Endothelial cell of umbilical vein (primary cell): Measurements from ENCODE around the gene EPN1. TPM values are rescaled to one million over a fixed set of nuclear protein-coding genes. Genes with fewer than 3 reads are reported as not detected.

Source experiments
- BruUV-seq: library from RNA; stranded (reverse); fragments of 400-500 nt; replicated peaks from 2 replicates; lab custom pipeline; 2021; lab: Mats Ljungman, UMichigan
- CTCF ChIA-PET: fragments of 300-600, 350-600 bp; sonication (Branson Sonifier 250); formaldehyde crosslinking; loops from one replicate; lab custom pipeline; 2021; ENCODE audit warnings: antibody characterized with exemption, inconsistent platforms; lab: Charles Lee
- POLR2A ChIA-PET: fragments of 300-600, 350-600 bp; sonication (Branson Sonifier 250); formaldehyde crosslinking; loops from one replicate; lab custom pipeline; 2021; ENCODE audit warnings: antibody characterized with exemption, inconsistent platforms; lab: Charles Lee
- DNase-seq: peaks from one replicate; pipeline ENCODE4 v3.0.0-alpha.2; 2011; ENCODE audit warnings: low read depth, low spot score
- FAIRE-seq: peaks from 2 replicates; lab custom pipeline; 2011; peaks lifted over from hg19 to GRCh38; lab: Jason Lieb, UNC
- H2AFZ ChIP-seq: 2 replicates; pipeline ENCODE4 v1.6.0; 2012; ENCODE audit warnings: low read depth, low read length, control low read depth, inconsistent platforms
- H3K27ac ChIP-seq: 2 replicates; pipeline ENCODE4 v1.5.1; 2011; ENCODE audit warnings: low read depth, mild to moderate bottlenecking, control low read depth, low read length, moderate library complexity; ENCODE audit not compliant: insufficient read depth
- H3K27me3 ChIP-seq, 2 experiments: 2 replicates each; pipeline versions ENCODE4 v1.6.0 to v1.6.1; 2011; ENCODE audit warnings: low read length in 2 of 2, mixed read lengths in 1 of 2; ENCODE audit not compliant: control insufficient read depth in 2 of 2, insufficient read depth in 2 of 2
- H3K36me3 ChIP-seq, 2 experiments: 2 replicates in 1 of 2; 3 replicates in 1 of 2; pipeline ENCODE4 v1.5.1; 2011; ENCODE audit warnings: low read length in 2 of 2, mild to moderate bottlenecking in 1 of 2, moderate library complexity in 1 of 2; ENCODE audit not compliant: control insufficient read depth in 2 of 2, insufficient read depth in 2 of 2; ENCODE audit errors: extremely low read depth in 1 of 2
- H3K4me1 ChIP-seq: 3 replicates; pipeline ENCODE4 v1.5.1; 2011; ENCODE audit warnings: mild to moderate bottlenecking, low read length; ENCODE audit not compliant: control insufficient read depth, insufficient read depth; ENCODE audit errors: extremely low read depth
- H3K4me2 ChIP-seq: 2 replicates; pipeline ENCODE4 v1.6.1; 2011; ENCODE audit warnings: low read length, control low read depth, mixed read lengths; ENCODE audit not compliant: insufficient read depth
- H3K4me3 ChIP-seq, 3 experiments: fragments of 200-600 bp in 1 of 3; sonication (generic), shearing (Covaris generic) in 1 of 3; replicated peaks in 1 of 3; 2 replicates each; pipeline ENCODE4 v1.5.1; 2011 to 2016; ENCODE audit warnings: control low read depth in 3 of 3, low read length in 3 of 3, mild to moderate bottlenecking in 2 of 3, inconsistent platforms in 1 of 3, low read depth in 1 of 3, moderate library complexity in 1 of 3; ENCODE audit not compliant: insufficient read depth in 1 of 3
- H3K79me2 ChIP-seq: 2 replicates; pipeline ENCODE4 v1.6.0; 2012; ENCODE audit warnings: low read length, inconsistent platforms; ENCODE audit not compliant: control insufficient read depth, insufficient read depth
- H3K9ac ChIP-seq: replicated peaks from 2 replicates; pipeline ENCODE3; 2011; ENCODE audit warnings: low read length, control low read depth; ENCODE audit not compliant: insufficient read depth; ENCODE audit errors: extremely low read depth
- H3K9me1 ChIP-seq: replicated peaks from 3 replicates; pipeline ENCODE4 v1.6.0; 2011; ENCODE audit warnings: mild to moderate bottlenecking, low read length; ENCODE audit not compliant: control insufficient read depth, insufficient read depth; ENCODE audit errors: extremely low read depth
- H3K9me3 ChIP-seq: replicated peaks from 2 replicates; pipeline ENCODE4 v1.5.1; 2012; ENCODE audit warnings: low read length, inconsistent platforms; ENCODE audit not compliant: control insufficient read depth, insufficient read depth
- H4K20me1 ChIP-seq: replicated peaks from 2 replicates; pipeline ENCODE3; 2011; ENCODE audit warnings: mild to moderate bottlenecking, low read length; ENCODE audit not compliant: control insufficient read depth, insufficient read depth; ENCODE audit errors: extremely low read depth
- CTCF ChIP-seq, 2 donors: IDR thresholded peaks; 1 replicate in 1 of 2; 2 replicates in 1 of 2; pipeline ENCODE4 v1.5.1; 2011; ENCODE audit warnings: low read length in 2 of 2, mild to moderate bottlenecking in 2 of 2, moderate library complexity in 2 of 2, control low read depth in 1 of 2, inconsistent platforms in 1 of 2, low read depth in 1 of 2; ENCODE audit not compliant: insufficient read depth in 1 of 2; ENCODE audit errors: extremely low read depth in 1 of 2
- EZH2 ChIP-seq: IDR thresholded peaks from 2 replicates; pipeline ENCODE4 v1.6.1; 2012; ENCODE audit warnings: borderline replicate concordance, low read depth, mild to moderate bottlenecking, moderate library complexity, low read length, inconsistent platforms; ENCODE audit not compliant: severe bottlenecking
- FOS ChIP-seq: IDR thresholded peaks from 2 replicates; pipeline ENCODE4 v1.6.1; 2011; ENCODE audit warnings: mild to moderate bottlenecking, low read length, moderate library complexity, borderline replicate concordance; ENCODE audit not compliant: insufficient read depth
- GATA2 ChIP-seq: IDR thresholded peaks from 2 replicates; pipeline ENCODE4 v1.7.0; 2011; ENCODE audit warnings: low read depth, mild to moderate bottlenecking, moderate library complexity, mixed read lengths, low read length; ENCODE audit not compliant: insufficient read length, insufficient read depth
- JUN ChIP-seq: IDR thresholded peaks from 2 replicates; pipeline ENCODE4 v1.6.1; 2011; ENCODE audit warnings: borderline replicate concordance, low read depth; ENCODE audit not compliant: insufficient read length, insufficient read depth
- MAX ChIP-seq: IDR thresholded peaks from 2 replicates; pipeline ENCODE4 v1.6.1; 2011; ENCODE audit not compliant: insufficient read depth, insufficient read length
- MYC ChIP-seq: IDR thresholded peaks from one replicate; pipeline ENCODE4 v1.6.1; 2011; ENCODE audit warnings: mild to moderate bottlenecking, low read depth, low read length
- POLR2A ChIP-seq: IDR thresholded peaks from 2 replicates; pipeline ENCODE4 v1.6.1; 2012; ENCODE audit warnings: low read depth, mild to moderate bottlenecking, control low read depth, low read length
- POLR2AphosphoS5 ChIP-seq: IDR thresholded peaks from 2 replicates; pipeline ENCODE4 v1.6.1; 2012; ENCODE audit warnings: low read depth, mild to moderate bottlenecking, control low read depth, low read length, moderate library complexity; ENCODE audit not compliant: insufficient read depth
- dilution Hi-C: fragments of 300-500 bp; cut with MboI; formaldehyde crosslinking; loops from one replicate; pipeline ENCODE4 v1.15.0; 2019; ENCODE audit warnings: low sequenced_read_pairs; ENCODE audit not compliant: extremely low pct_ligation_motif_present
- intact Hi-C: fragments of 100-400 bp; cut with micrococcal nuclease; formaldehyde crosslinking; loops from one replicate; pipeline ENCODE4 v1.10.0; 2022
- polyA plus RNA-seq, 4 experiments: library from polyadenylated mRNA; depleted of rRNA in 3 of 4; stranded (reverse) in 3 of 4; unstranded in 1 of 4; fragments of >200 nt; gene quantifications; 2 replicates each; pipeline versions ENCODE4 v1.2.1 to v1.2.3, GENCODE V29; 2011 to 2012; ENCODE audit warnings: missing spikeins in 1 of 4
- total RNA-seq: library from RNA; stranded (reverse); gene quantifications from 2 replicates; pipeline ENCODE4 v1.2.3, GENCODE V29; 2021

Gene EPN1
- total and polyA plus RNA-seq, 2 donors (not counting 3 experiments of a cell fraction or from before 2014, with no cell fraction given) = 87.2 to 138 TPM

GRCh38 chr19:55690109-55690768 is 15.2 kb downstream of the EPN1 start:
- Histone ChIP-seq H3K9ac (no peak overlapping the region), H4K20me1 (no peaks in the 10 kb centered on the region), H3K4me1 (no peaks in the 10 kb centered on the region), H3K27me3 (no peaks in the 10 kb centered on the region), H3K9me3 (no peaks in the 10 kb centered on the region), H2AFZ (no peak overlapping the region), H3K79me2 (peaks cover 13% of the 10 kb centered on the region), H3K36me3 (peaks cover 4 to 55% of the 10 kb centered on the region in 2 experiments), H3K9me1 (no peaks in the 10 kb centered on the region), H3K4me2 (no peak overlapping the region), H3K27ac (no peak overlapping the region), H3K4me3 (no peak overlapping the region)
- ChIA-PET CTCF (no interaction called here), POLR2A (no interaction called here)
- intact Hi-C loops = no loop called here
- no peak for TF ChIP-seq FOS
- no peak for TF ChIP-seq MYC
- TF ChIP-seq EZH2 = no peak
- TF ChIP-seq GATA2 = no peak
- TF ChIP-seq CTCF (IDR thresholded peaks at IDR 0.05; ENCODE audit: extremely low read depth in 1 of 2, insufficient read depth in 1 of 2, low read depth in 1 of 2, low read length in 2 of 2) = no peak
- no peak for TF ChIP-seq POLR2AphosphoS5
- no peak for TF ChIP-seq JUN
- no peak for TF ChIP-seq POLR2A
- no peak for TF ChIP-seq MAX
- FAIRE-seq (no peak), DNase-seq (no peak)
- BruUV-seq = no TSS peak
- dilution Hi-C loops = no loop called here
